IMR-90 (cell line): ENCODE measurements around the gene GGNBP2. TPM values are rescaled to one million over a fixed set of nuclear protein-coding genes. Genes with fewer than 3 reads are reported as not detected.

ENCODE experiments used
- ATAC-seq: fragments of 200-7000 bp; cut with Tn5 transposase; 2 replicates; pipeline ENCODE4 v1.9.1; 2020; ENCODE audit warnings: low read depth, mild to moderate bottlenecking, moderate library complexity
- BruUV-seq: library from RNA; stranded (reverse); fragments of 400-500 nt; replicated peaks from 2 replicates; lab custom pipeline; 2021; lab: Mats Ljungman, UMichigan
- CTCF ChIA-PET: fragments of 300-600 bp; formaldehyde crosslinking; extraction: SDS; loops from one replicate; lab custom pipeline; 2021; ENCODE audit warnings: antibody characterized with exemption; lab: Yijun Ruan, JAX
- POLR2A ChIA-PET: fragments of 300-600 bp; sonication (Branson Sonifier 250); formaldehyde crosslinking; loops from one replicate; lab custom pipeline; 2022; ENCODE audit warnings: antibody characterized with exemption; ENCODE audit not compliant: unreplicated experiment; lab: Charles Lee
- DNase-seq: peaks from one replicate; pipeline ENCODE4 v3.0.0; 2013
- H2AFZ ChIP-seq: replicated peaks from 2 replicates; pipeline ENCODE3; 2013; ENCODE audit warnings: low read length, mild to moderate bottlenecking; ENCODE audit not compliant: poor library complexity
- H2AK5ac ChIP-seq: 2 replicates; pipeline ENCODE4 v1.6.1; 2013; ENCODE audit warnings: low read depth, low read length, inconsistent platforms
- H2AK9ac ChIP-seq: replicated peaks from 2 replicates; pipeline ENCODE3; 2013; ENCODE audit warnings: mild to moderate bottlenecking, low read depth, low read length, moderate library complexity; ENCODE audit not compliant: poor library complexity
- H2BK120ac ChIP-seq: 2 replicates; pipeline ENCODE4 v1.6.1; 2013; ENCODE audit warnings: low read depth, low read length, inconsistent platforms
- H2BK15ac ChIP-seq: 3 replicates; pipeline ENCODE4 v1.6.1; 2013; ENCODE audit warnings: low read depth, low read length, inconsistent platforms
- H2BK20ac ChIP-seq: 2 replicates; pipeline ENCODE4 v1.6.1; 2013; ENCODE audit warnings: low read depth, mild to moderate bottlenecking, inconsistent platforms, low read length, moderate library complexity
- H2BK5ac ChIP-seq: 2 replicates; pipeline ENCODE4 v1.6.1; 2013; ENCODE audit warnings: mild to moderate bottlenecking, low read depth, low read length, inconsistent platforms; ENCODE audit not compliant: poor library complexity, severe bottlenecking
- H3K14ac ChIP-seq: replicated peaks from 2 replicates; pipeline ENCODE4 v1.6.1; 2013; ENCODE audit warnings: low read depth, low read length, inconsistent platforms
- H3K18ac ChIP-seq: 2 replicates; pipeline ENCODE4 v1.6.1; 2013; ENCODE audit warnings: low read depth, low read length, control low read depth
- H3K23ac ChIP-seq: 2 replicates; pipeline ENCODE4 v1.6.1; 2013; ENCODE audit warnings: low read depth, low read length, inconsistent platforms
- H3K27ac ChIP-seq: 2 replicates; pipeline ENCODE4 v1.5.1; 2013; ENCODE audit warnings: mild to moderate bottlenecking, control low read depth, low read length; ENCODE audit not compliant: insufficient read depth
- H3K27me3 ChIP-seq: 2 replicates; pipeline ENCODE4 v1.6.1; 2013; ENCODE audit warnings: low read length; ENCODE audit not compliant: control insufficient read depth, insufficient read depth
- H3K36me3 ChIP-seq: 2 replicates; pipeline ENCODE4 v1.6.1; 2013; ENCODE audit warnings: low read length, mixed read lengths; ENCODE audit not compliant: control insufficient read depth, insufficient read depth
- H3K4ac ChIP-seq: 2 replicates; pipeline ENCODE4 v1.6.1; 2013; ENCODE audit warnings: low read depth, low read length, inconsistent platforms
- H3K4me1 ChIP-seq: 2 replicates; pipeline ENCODE4 v1.6.1; 2013; ENCODE audit warnings: low read length, mixed read lengths; ENCODE audit not compliant: control insufficient read depth, insufficient read depth
- H3K4me2 ChIP-seq: 2 replicates; pipeline ENCODE4 v1.6.1; 2013; ENCODE audit warnings: low read depth, mild to moderate bottlenecking, control low read depth, low read length, moderate library complexity
- H3K4me3 ChIP-seq: 2 replicates; pipeline ENCODE4 v1.5.1; 2013; ENCODE audit warnings: low read depth, mild to moderate bottlenecking, control low read depth, low read length, moderate library complexity; ENCODE audit not compliant: insufficient read depth
- H3K56ac ChIP-seq: 2 replicates; pipeline ENCODE4 v1.6.1; 2013; ENCODE audit warnings: low read length, inconsistent platforms; ENCODE audit not compliant: insufficient read depth; ENCODE audit errors: extremely low read depth
- H3K79me1 ChIP-seq, 2 experiments: 2 replicates each; pipeline ENCODE4 v1.6.1; 2013; ENCODE audit warnings: low read length in 2 of 2, inconsistent platforms in 1 of 2, low read depth in 1 of 2
- H3K9ac ChIP-seq: 2 replicates; pipeline ENCODE4 v1.6.1; 2013; ENCODE audit warnings: low read depth, low read length, control low read depth
- H3K9me1 ChIP-seq: 2 replicates; pipeline ENCODE4 v1.6.1; 2013; ENCODE audit warnings: low read length, inconsistent platforms; ENCODE audit not compliant: insufficient read depth
- H3K9me3 ChIP-seq: 2 replicates; pipeline ENCODE4 v1.6.1; 2013; ENCODE audit warnings: low read length; ENCODE audit not compliant: control insufficient read depth, insufficient read depth
- H4K20me1 ChIP-seq: 2 replicates; pipeline ENCODE4 v1.6.1; 2013; ENCODE audit warnings: low read length, inconsistent platforms; ENCODE audit not compliant: insufficient read depth
- H4K5ac ChIP-seq: 2 replicates; pipeline ENCODE4 v1.6.1; 2013; ENCODE audit warnings: mild to moderate bottlenecking, low read depth, low read length, control low read depth
- H4K8ac ChIP-seq, 2 experiments: 2 replicates each; pipeline ENCODE4 v1.6.1; 2013; ENCODE audit warnings: low read depth in 2 of 2, low read length in 2 of 2, control low read depth in 1 of 2, inconsistent platforms in 1 of 2
- H4K91ac ChIP-seq: 2 replicates; pipeline ENCODE4 v1.6.1; 2013; ENCODE audit warnings: low read depth, low read length, inconsistent platforms; ENCODE audit not compliant: insufficient read depth
- CHD1 ChIP-seq: IDR thresholded peaks from 2 replicates; pipeline ENCODE4 v1.6.1; 2012; ENCODE audit warnings: low read depth, low read length, improper control_type of control experiment
- WGBS, 2 experiments: methylation state at CpG; one replicate each; pipeline versions ENCODE4 v1.1.5 to v1.1.7; 2013; ENCODE audit warnings: missing lambda C conversion rate in 2 of 2; ENCODE audit not compliant: insufficient read length in 1 of 2; ENCODE audit errors: extremely low coverage in 2 of 2; 5-methylcytosine and 5-hydroxymethylcytosine counted together
- dilution Hi-C: fragments of 300-500 bp; cut with HindIII; formaldehyde crosslinking; loops from one replicate; pipeline ENCODE4 v1.14.3; 2018; ENCODE audit warnings: low sequenced_read_pairs; ENCODE audit not compliant: unreplicated experiment
- in situ Hi-C: fragments of 300-500 bp; cut with MboI; formaldehyde crosslinking; loops from 3 replicates; pipeline ENCODE4 v1.14.3; 2019; ENCODE audit warnings: low sequenced_read_pairs, inconsistent platforms, mixed read lengths
- intact Hi-C: fragments of 100-400 bp; cut with micrococcal nuclease; formaldehyde crosslinking; loops from 2 replicates; pipeline ENCODE4 v1.10.0; 2022
- polyA plus RNA-seq, 3 experiments: library from polyadenylated mRNA; depleted of rRNA; stranded (reverse); fragments of >200 nt; gene quantifications; 2 replicates each; pipeline ENCODE4 v1.2.3, GENCODE V29; 2012; ENCODE audit warnings: low replicate concordance in 1 of 3
- total RNA-seq: library from RNA; depleted of rRNA; stranded (reverse); fragments of >200 nt; gene quantifications from 2 replicates; pipeline ENCODE4 v1.2.3, GENCODE V29; 2012

Gene GGNBP2
- total and polyA plus RNA-seq, 2 of the 4 experiments (the other 2 are of a cell fraction) = 40.7 to 56.2 TPM

DNA sequence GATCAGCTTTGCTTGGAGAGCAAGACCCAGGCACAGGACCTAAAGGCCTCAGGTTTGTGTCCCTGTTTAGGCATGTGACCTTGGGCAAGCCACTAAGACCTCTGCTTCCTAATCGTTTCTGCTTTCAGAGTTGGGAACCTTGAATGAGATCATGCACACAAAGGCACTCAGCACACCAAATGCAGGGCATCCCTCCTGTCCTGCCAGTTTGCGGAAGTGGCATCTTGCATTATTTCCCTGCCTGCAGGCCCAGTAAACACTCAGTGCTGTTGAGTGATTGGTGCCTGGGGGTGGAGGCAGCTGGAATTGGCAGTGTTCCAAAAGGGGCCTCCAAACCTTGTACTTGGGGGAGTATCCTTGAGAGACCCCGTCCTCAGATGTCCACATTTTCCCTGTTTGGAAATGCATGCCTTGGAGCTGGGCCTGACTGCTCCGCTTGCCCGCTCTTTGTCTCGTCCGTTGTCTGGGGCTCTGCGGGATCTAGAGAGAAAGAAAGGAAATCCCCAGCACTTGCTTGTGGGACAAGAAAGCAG is 85.3 kb downstream of the GGNBP2 start:
- Histone ChIP-seq H3K14ac (no peak overlapping the region), H3K23ac (no peak overlapping the region), H3K27ac (no peak overlapping the region), H3K79me1 (no peaks in the 10 kb centered on the region), H2AK9ac (no peak overlapping the region), H2BK120ac (no peak overlapping the region), H3K36me3 (no peaks in the 10 kb centered on the region), H4K91ac (no peak overlapping the region), H4K8ac (no peak overlapping the region), H3K9me1 (no peaks in the 10 kb centered on the region), H3K56ac (no peak overlapping the region), H3K4ac (no peak overlapping the region), H2BK5ac (no peak overlapping the region), H4K5ac (no peak overlapping the region), H3K9me3 (no peaks in the 10 kb centered on the region), H2AK5ac (no peak overlapping the region), H3K4me1 (peaks cover 2% of the 10 kb centered on the region; the same call in 1 of the 2 replicates), H2BK20ac (no peak overlapping the region), H3K9ac (no peak overlapping the region), H3K4me2 (no peak overlapping the region), H3K18ac (no peak overlapping the region), H4K20me1 (no peaks in the 10 kb centered on the region; the same call in 1 of the 2 replicates), H3K4me3 (no peak overlapping the region), H3K27me3 (peaks cover 50% of the 10 kb centered on the region), H2AFZ (no peak overlapping the region), H2BK15ac (no peak overlapping the region)
- ATAC-seq = no peak
- WGBS, 2 experiments = no CpG with 5 or more reads among the region's 8 CpGs
- POLR2A ChIA-PET = no interaction called here
- TF ChIP-seq CHD1 = no peak
- intact Hi-C loops = loop anchor here (1.0 to 10.0 kb wide), 5 partner anchors 315 to 743 kb away; partner anchors contain the start of gene AATF
- dilution Hi-C loops = loop anchor here (25.0 kb wide), 1 partner anchor 432 kb away; no protein-coding TSS in a partner anchor
- CTCF ChIA-PET = interaction anchor here (0.7 to 2.2 kb wide), 5 partner anchors 417 to 610 kb away, joined by 3 to 9 read pairs (median 4); no protein-coding TSS in a partner anchor
- in situ Hi-C loops = loop anchor here (5.0 to 10.0 kb wide), 2 partner anchors 417 to 615 kb away; no protein-coding TSS in a partner anchor
- no TSS peak for BruUV-seq
- DNase-seq = no peak
